Trophoblast cell (in vitro differentiated cells and primary cell): ENCODE data around the gene ATF7.

ENCODE experiments used
- DNase-seq, 2 donors: peaks; one replicate each; pipeline ENCODE4 v3.0.0-alpha.2; 2016
- H2AFZ ChIP-seq: 2 replicates; pipeline ENCODE4 v1.6.1; 2013; ENCODE audit warnings: low read length, moderate library complexity, mild to moderate bottlenecking; ENCODE audit not compliant: insufficient read depth, poor library complexity
- H2AK5ac ChIP-seq: 2 replicates; pipeline ENCODE4 v1.6.1; 2013; ENCODE audit warnings: mild to moderate bottlenecking, low read length
- H2BK120ac ChIP-seq: 2 replicates; pipeline ENCODE4 v1.6.1; 2013; ENCODE audit warnings: low read length, mild to moderate bottlenecking, moderate library complexity; ENCODE audit not compliant: insufficient read depth, poor library complexity
- H2BK12ac ChIP-seq: 2 replicates; pipeline ENCODE4 v1.6.1; 2013; ENCODE audit warnings: mild to moderate bottlenecking, low read length, moderate library complexity
- H2BK5ac ChIP-seq: 2 replicates; pipeline ENCODE4 v1.6.1; 2013; ENCODE audit warnings: low read length, low read depth, moderate library complexity, mild to moderate bottlenecking; ENCODE audit not compliant: poor library complexity
- H3K14ac ChIP-seq: 2 replicates; pipeline ENCODE4 v1.6.1; 2013; ENCODE audit warnings: mild to moderate bottlenecking, low read length
- H3K18ac ChIP-seq: 2 replicates; pipeline ENCODE4 v1.6.1; 2013; ENCODE audit warnings: mild to moderate bottlenecking, low read length
- H3K23ac ChIP-seq: 2 replicates; pipeline ENCODE4 v1.6.1; 2013; ENCODE audit warnings: low read length
- H3K27ac ChIP-seq: 2 replicates; pipeline ENCODE4 v1.5.1; 2013; ENCODE audit warnings: low read depth, mild to moderate bottlenecking, inconsistent platforms, low read length, moderate library complexity
- H3K27me3 ChIP-seq: 2 replicates; pipeline ENCODE4 v1.6.1; 2013; ENCODE audit warnings: inconsistent platforms, mild to moderate bottlenecking, low read length, moderate library complexity; ENCODE audit not compliant: insufficient read depth
- H3K36me3 ChIP-seq, 2 experiments: 1 replicate in 1 of 2; 2 replicates in 1 of 2; pipeline ENCODE4 v1.6.1; 2013; ENCODE audit warnings: low read length in 2 of 2, mild to moderate bottlenecking in 2 of 2, moderate library complexity in 1 of 2; ENCODE audit not compliant: insufficient read depth in 2 of 2, control insufficient read depth in 1 of 2
- H3K4ac ChIP-seq: 2 replicates; pipeline ENCODE4 v1.6.1; 2013; ENCODE audit warnings: low read depth, mild to moderate bottlenecking, low read length, moderate library complexity
- H3K4me1 ChIP-seq, 2 experiments: 1 replicate in 1 of 2; 2 replicates in 1 of 2; pipeline ENCODE4 v1.6.1; 2013; ENCODE audit warnings: low read length in 2 of 2, mild to moderate bottlenecking in 2 of 2, moderate library complexity in 1 of 2; ENCODE audit not compliant: insufficient read depth in 2 of 2, control insufficient read depth in 1 of 2
- H3K4me2 ChIP-seq: 2 replicates; pipeline ENCODE4 v1.6.1; 2013; ENCODE audit warnings: inconsistent platforms, mild to moderate bottlenecking, low read length, moderate library complexity
- H3K4me3 ChIP-seq: 2 replicates; pipeline ENCODE4 v1.5.1; 2013; ENCODE audit warnings: mild to moderate bottlenecking, low read depth, low read length, inconsistent platforms
- H3K79me1 ChIP-seq: one replicate; pipeline ENCODE4 v1.6.1; 2013; ENCODE audit warnings: low read length
- H3K79me2 ChIP-seq: 2 replicates; pipeline ENCODE4 v1.6.1; 2013; ENCODE audit warnings: low read length, mild to moderate bottlenecking; ENCODE audit not compliant: control insufficient read depth, insufficient read depth, poor library complexity
- H3K9ac ChIP-seq: 2 replicates; pipeline ENCODE4 v1.6.1; 2013; ENCODE audit warnings: mild to moderate bottlenecking, low read length
- H3K9me3 ChIP-seq: 2 replicates; pipeline ENCODE4 v1.6.1; 2013; ENCODE audit warnings: low read depth, mild to moderate bottlenecking, control low read depth, inconsistent platforms, low read length; ENCODE audit not compliant: insufficient read depth
- H4K12ac ChIP-seq: 2 replicates; pipeline ENCODE4 v1.6.1; 2013; ENCODE audit warnings: low read depth, mild to moderate bottlenecking, low read length, moderate library complexity
- H4K8ac ChIP-seq: 2 replicates; pipeline ENCODE4 v1.6.1; 2013; ENCODE audit warnings: low read depth, mild to moderate bottlenecking, low read length, moderate library complexity
- H4K91ac ChIP-seq: one replicate; pipeline ENCODE4 v1.6.1; 2013; ENCODE audit warnings: low read depth, mild to moderate bottlenecking, low read length, moderate library complexity
- WGBS: extraction: QIAGEN DNeasy Blood & Tissue Kit; methylation state at CpG from one replicate; pipeline ENCODE4 v1.1.7; 2013; ENCODE audit warnings: missing lambda C conversion rate; ENCODE audit not compliant: insufficient read length, insufficient coverage; ENCODE audit errors: extremely low coverage; 5-methylcytosine and 5-hydroxymethylcytosine counted together

The ATF7 gene

GRCh38 chr12:53596920-53597363, 29.2 kb downstream of the ATF7 start:
- no peak overlapping the region for H3K18ac ChIP-seq
- no peak overlapping the region for H3K27ac ChIP-seq
- no peak overlapping the region for H4K8ac ChIP-seq
- no peak overlapping the region for H3K14ac ChIP-seq
- H3K4me2 ChIP-seq, result no peak overlapping the region
- H3K4ac ChIP-seq, result no peak overlapping the region
- no peak overlapping the region for H3K23ac ChIP-seq
- no peak for DNase-seq
- H2AK5ac ChIP-seq, result no peak overlapping the region
- no peak overlapping the region for H4K91ac ChIP-seq
- no CpG with 5 or more reads among the region's 3 CpGs for WGBS
- H3K79me1 ChIP-seq, result no peaks in the 10 kb centered on the region
- peaks cover 0 to 2% of the 10 kb centered on the region in 2 experiments for H3K36me3 ChIP-seq
- no peak overlapping the region for H2BK5ac ChIP-seq
- no peak overlapping the region for H2BK120ac ChIP-seq
- no peak overlapping the region for H3K9ac ChIP-seq
- no peaks in the 10 kb centered on the region for H3K9me3 ChIP-seq
- no peaks in the 10 kb centered on the region for H3K79me2 ChIP-seq
- H3K27me3 ChIP-seq, result no peaks in the 10 kb centered on the region
- H3K4me3 ChIP-seq, result no peak overlapping the region
- no peak overlapping the region for H2BK12ac ChIP-seq
- H3K4me1 ChIP-seq, result no peaks in the 10 kb centered on the region
- H4K12ac ChIP-seq, result no peak overlapping the region
- no peak overlapping the region for H2AFZ ChIP-seq

- Histone ChIP-seq H2AK5ac (no peak overlapping the region), H4K8ac (no peak overlapping the region), H3K4me1 (no peaks in the 10 kb centered on the region), H2BK5ac (no peak overlapping the region), H3K4me3 (no peak overlapping the region), H3K27me3 (no peaks in the 10 kb centered on the region), H2BK12ac (no peak overlapping the region), H3K4ac (no peak overlapping the region), H3K9me3 (no peaks in the 10 kb centered on the region), H3K9ac (no peak overlapping the region), H3K27ac (no peak overlapping the region), H4K91ac (no peak overlapping the region), H3K14ac (no peak overlapping the region), H3K79me1 (no peaks in the 10 kb centered on the region), H3K36me3 (peaks cover 0 to 2% of the 10 kb centered on the region in 2 experiments), H4K12ac (no peak overlapping the region), H3K79me2 (no peaks in the 10 kb centered on the region), H2BK120ac (no peak overlapping the region), H2AFZ (no peak overlapping the region), H3K23ac (no peak overlapping the region), H3K18ac (no peak overlapping the region), H3K4me2 (no peak overlapping the region)
- WGBS, result no CpG with 5 or more reads among the region's 5 CpGs
- DNase-seq, result no peak
Observed at GRCh38 chr12:53594897-53595615, 31.1 kb downstream of the ATF7 start.

DNA sequence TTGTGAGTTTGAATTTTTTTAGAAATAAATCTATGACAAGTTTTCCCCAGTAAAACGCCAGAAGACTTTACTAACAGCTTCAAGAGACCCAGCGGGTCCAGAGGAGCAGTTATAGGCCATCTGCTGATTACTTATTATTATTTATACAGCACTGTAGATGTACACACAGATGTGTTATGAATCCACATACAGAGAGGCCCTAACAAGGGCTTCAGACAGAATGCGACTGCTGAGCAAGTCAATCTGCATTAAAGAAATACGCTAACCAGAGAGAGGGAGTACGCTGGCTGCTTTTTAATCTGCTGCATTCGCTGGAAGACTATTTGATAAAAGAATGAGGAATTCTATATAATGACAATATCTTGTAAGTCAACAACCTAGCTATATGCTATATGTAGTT, 32.5 kb downstream of the ATF7 start:
- no peak overlapping the region for H2BK120ac ChIP-seq
- H3K27me3 ChIP-seq, result no peaks in the 10 kb centered on the region
- no peak overlapping the region for H2AFZ ChIP-seq
- no peak overlapping the region for H4K8ac ChIP-seq
- H3K9ac ChIP-seq, result no peak overlapping the region
- no peak overlapping the region for H2BK12ac ChIP-seq
- H3K4me2 ChIP-seq, result no peak overlapping the region
- no peak overlapping the region for H3K14ac ChIP-seq
- H3K23ac ChIP-seq, result no peak overlapping the region
- H4K91ac ChIP-seq, result no peak overlapping the region
- no peak overlapping the region for H3K4me3 ChIP-seq
- H3K27ac ChIP-seq, result no peak overlapping the region
- peaks cover 0 to 2% of the 10 kb centered on the region in 2 experiments for H3K36me3 ChIP-seq
- DNase-seq, result no peak
- H3K9me3 ChIP-seq, result no peaks in the 10 kb centered on the region
- no CpG with 5 or more reads among the region's 6 CpGs for WGBS
- no peak overlapping the region for H3K18ac ChIP-seq
- no peak overlapping the region for H4K12ac ChIP-seq
- H2AK5ac ChIP-seq, result no peak overlapping the region
- H2BK5ac ChIP-seq, result no peak overlapping the region
- no peaks in the 10 kb centered on the region for H3K79me1 ChIP-seq
- H3K79me2 ChIP-seq, result no peaks in the 10 kb centered on the region
- no peak overlapping the region for H3K4ac ChIP-seq
- no peaks in the 10 kb centered on the region for H3K4me1 ChIP-seq

DNA sequence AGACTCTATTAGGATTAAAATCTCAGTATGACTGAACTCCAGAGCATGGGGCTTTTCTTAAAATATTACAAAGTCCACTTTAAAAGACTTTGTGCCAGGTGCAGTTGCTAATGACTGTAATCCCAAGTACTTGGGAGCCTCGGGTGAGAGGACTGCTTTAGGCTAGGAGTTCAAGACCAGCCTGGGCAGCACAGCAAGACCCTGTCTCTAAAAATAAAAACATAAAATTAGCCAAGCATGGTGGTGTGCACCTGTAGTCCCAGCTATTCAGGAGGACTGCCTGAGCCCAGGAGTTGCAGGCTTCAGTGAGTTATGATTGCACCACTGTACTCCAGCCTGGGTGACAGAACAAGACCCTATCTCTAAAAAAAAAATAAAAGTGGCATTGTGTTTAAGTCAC, 33.2 kb downstream of the ATF7 start:
- Histone ChIP-seq H4K91ac (no peak overlapping the region), H3K18ac (no peak overlapping the region), H3K27me3 (no peaks in the 10 kb centered on the region), H2AK5ac (no peak overlapping the region), H3K4me3 (no peak overlapping the region), H2BK12ac (no peak overlapping the region), H3K9me3 (no peaks in the 10 kb centered on the region), H3K27ac (no peak overlapping the region), H3K36me3 (peaks cover 0 to 2% of the 10 kb centered on the region in 2 experiments), H3K4me1 (no peaks in the 10 kb centered on the region), H3K4ac (no peak overlapping the region), H4K12ac (no peak overlapping the region), H4K8ac (no peak overlapping the region), H3K9ac (no peak overlapping the region), H2BK120ac (no peak overlapping the region), H3K23ac (no peak overlapping the region), H3K79me1 (no peaks in the 10 kb centered on the region), H3K4me2 (no peak overlapping the region), H3K14ac (no peak overlapping the region), H3K79me2 (no peaks in the 10 kb centered on the region), H2AFZ (no peak overlapping the region), H2BK5ac (no peak overlapping the region)
- no CpG with 5 or more reads among the region's 1 CpG for WGBS
- DNase-seq, result no peak
